H9 (cell line): Measurements from ENCODE around the gene PSMB1. TPM values are rescaled to one million over a fixed set of nuclear protein-coding genes. Genes with fewer than 3 reads are reported as not detected.

Experiments
- DNase-seq: peaks from one replicate; pipeline ENCODE4 v3.0.0-alpha.2; 2017
- H2AFZ ChIP-seq: one replicate; pipeline ENCODE4 v1.6.1; 2013; ENCODE audit warnings: mild to moderate bottlenecking, low read length, control low read depth, moderate library complexity
- H2AK5ac ChIP-seq: 2 replicates; pipeline ENCODE4 v1.6.1; 2013; ENCODE audit warnings: low read length, control low read depth, mixed read lengths; ENCODE audit not compliant: insufficient read length
- H2BK120ac ChIP-seq: one replicate; pipeline ENCODE4 v1.6.1; 2013; ENCODE audit warnings: low read depth, mild to moderate bottlenecking, low read length, control low read depth, inconsistent platforms; ENCODE audit not compliant: poor library complexity, severe bottlenecking
- H2BK12ac ChIP-seq: 2 replicates; pipeline ENCODE4 v1.6.1; 2013; ENCODE audit warnings: low read length, control low read depth, mixed read lengths, low read depth; ENCODE audit not compliant: insufficient read length
- H2BK15ac ChIP-seq: 2 replicates; pipeline ENCODE4 v1.6.1; 2013; ENCODE audit warnings: low read depth, low read length, control low read depth
- H2BK20ac ChIP-seq: one replicate; pipeline ENCODE4 v1.6.1; 2013; ENCODE audit warnings: low read depth, mild to moderate bottlenecking, low read length, control low read depth, inconsistent platforms; ENCODE audit not compliant: poor library complexity, severe bottlenecking
- H2BK5ac ChIP-seq: 2 replicates; pipeline ENCODE4 v1.6.1; 2013; ENCODE audit warnings: low read length, control low read depth, mixed read lengths; ENCODE audit not compliant: insufficient read length
- H3K14ac ChIP-seq: 2 replicates; pipeline ENCODE4 v1.6.1; 2013; ENCODE audit warnings: low read length, control low read depth; ENCODE audit not compliant: insufficient read depth
- H3K18ac ChIP-seq: 2 replicates; pipeline ENCODE4 v1.6.1; 2013; ENCODE audit warnings: low read depth, mild to moderate bottlenecking, mixed read lengths, low read length, control low read depth; ENCODE audit not compliant: insufficient read length
- H3K23ac ChIP-seq: 2 replicates; pipeline ENCODE4 v1.6.1; 2013; ENCODE audit warnings: low read length, control low read depth, mixed read lengths, low read depth; ENCODE audit not compliant: insufficient read length
- H3K23me2 ChIP-seq: 2 replicates; pipeline ENCODE4 v1.6.1; 2013; ENCODE audit warnings: low read depth, mild to moderate bottlenecking, mixed read lengths, low read length, control low read depth; ENCODE audit not compliant: insufficient read length, poor library complexity, severe bottlenecking
- H3K27ac ChIP-seq: 2 replicates; pipeline ENCODE4 v1.5.1; 2013; ENCODE audit warnings: low read length, control low read depth, mixed read lengths, low read depth; ENCODE audit not compliant: insufficient read length
- H3K27me3 ChIP-seq: 2 replicates; pipeline ENCODE4 v1.6.1; 2013; ENCODE audit warnings: low read length, control low read depth, inconsistent platforms; ENCODE audit not compliant: insufficient read depth
- H3K4ac ChIP-seq: 2 replicates; pipeline ENCODE4 v1.6.1; 2013; ENCODE audit warnings: low read depth, mild to moderate bottlenecking, control low read depth, inconsistent platforms, low read length, moderate library complexity
- H3K4me1 ChIP-seq: 2 replicates; pipeline ENCODE4 v1.6.1; 2013; ENCODE audit warnings: low read length, control low read depth, inconsistent platforms; ENCODE audit not compliant: insufficient read depth
- H3K4me2 ChIP-seq: 2 replicates; pipeline ENCODE4 v1.6.1; 2013; ENCODE audit warnings: low read length, control low read depth, mixed read lengths; ENCODE audit not compliant: insufficient read length, insufficient read depth
- H3K56ac ChIP-seq: 2 replicates; pipeline ENCODE4 v1.6.1; 2013; ENCODE audit warnings: low read depth, mild to moderate bottlenecking, mixed read lengths, low read length, control low read depth; ENCODE audit not compliant: insufficient read length
- H3K79me1 ChIP-seq: 2 replicates; pipeline ENCODE4 v1.6.1; 2013; ENCODE audit warnings: low read depth, mild to moderate bottlenecking, moderate library complexity, low read length, control low read depth, inconsistent platforms; ENCODE audit not compliant: insufficient read depth, poor library complexity, severe bottlenecking
- H3K79me2 ChIP-seq: 2 replicates; pipeline ENCODE4 v1.6.1; 2013; ENCODE audit warnings: low read length, control low read depth, inconsistent platforms; ENCODE audit not compliant: insufficient read depth
- H3K9ac ChIP-seq: 2 replicates; pipeline ENCODE4 v1.6.1; 2013; ENCODE audit warnings: low read length, control low read depth, mixed read lengths; ENCODE audit not compliant: insufficient read length; ENCODE audit errors: extremely low read depth
- H3K9me3 ChIP-seq: one replicate; pipeline ENCODE4 v1.6.1; 2013; ENCODE audit warnings: low read depth, low read length, inconsistent platforms; ENCODE audit not compliant: control insufficient read depth
- H3T11ph ChIP-seq: one replicate; pipeline ENCODE4 v1.6.1; 2013; ENCODE audit warnings: mild to moderate bottlenecking, low read length, control low read depth, inconsistent platforms
- H4K20me1 ChIP-seq: one replicate; pipeline ENCODE4 v1.6.1; 2013; ENCODE audit not compliant: control insufficient read depth, insufficient read length, insufficient read depth
- H4K5ac ChIP-seq: 2 replicates; pipeline ENCODE4 v1.6.1; 2013; ENCODE audit warnings: low read depth, mild to moderate bottlenecking, mixed read lengths, low read length, control low read depth; ENCODE audit not compliant: insufficient read length
- H4K8ac ChIP-seq: replicated peaks from 2 replicates; pipeline ENCODE4 v1.6.1; 2013; ENCODE audit warnings: low read length, control low read depth, mixed read lengths, low read depth; ENCODE audit not compliant: insufficient read length
- H4K91ac ChIP-seq: 2 replicates; pipeline ENCODE4 v1.6.1; 2013; ENCODE audit warnings: low read depth, mild to moderate bottlenecking, moderate library complexity, mixed read lengths, low read length, control low read depth; ENCODE audit not compliant: insufficient read length
- H3K27ac Mint-ChIP-seq, 3 experiments: 2 replicates in 2 of 3; 3 replicates in 1 of 3; pipeline ENCODE4 v1.8.0; 2020 to 2021; ENCODE audit warnings: mixed read lengths in 3 of 3, mild to moderate bottlenecking in 1 of 3, moderate library complexity in 1 of 3
- H3K27me3 Mint-ChIP-seq: 2 replicates; pipeline ENCODE4 v1.8.0; 2021; ENCODE audit warnings: low read depth, mild to moderate bottlenecking, moderate library complexity, mixed read lengths
- H3K36me3 Mint-ChIP-seq, 3 experiments: 2 replicates in 2 of 3; 3 replicates in 1 of 3; pipeline ENCODE4 v1.8.0; 2020 to 2021; ENCODE audit warnings: low read depth in 3 of 3, mixed read lengths in 3 of 3; ENCODE audit not compliant: insufficient read depth in 1 of 3
- H3K4me1 Mint-ChIP-seq, 2 experiments: 2 replicates each; pipeline ENCODE4 v1.8.0; 2020; ENCODE audit warnings: mixed read lengths in 2 of 2
- H3K4me3 Mint-ChIP-seq, 2 experiments: 2 replicates in 1 of 2; 3 replicates in 1 of 2; pipeline ENCODE4 v1.8.0; 2020 to 2021; ENCODE audit warnings: mild to moderate bottlenecking in 2 of 2, mixed read lengths in 2 of 2, moderate library complexity in 1 of 2
- H3K9me3 Mint-ChIP-seq, 2 experiments: 2 replicates in 1 of 2; 3 replicates in 1 of 2; pipeline ENCODE4 v1.8.0; 2020; ENCODE audit warnings: mild to moderate bottlenecking in 2 of 2, mixed read lengths in 2 of 2, moderate library complexity in 1 of 2
- WGBS: extraction: QIAGEN DNeasy Blood & Tissue Kit; methylation state at CpG from one replicate; pipeline ENCODE4 v1.1.7; 2013; ENCODE audit warnings: missing lambda C conversion rate, low lambda C conversion rate, mixed read lengths; ENCODE audit not compliant: insufficient read length; ENCODE audit errors: extremely low coverage; 5-methylcytosine and 5-hydroxymethylcytosine counted together
- total RNA-seq: library from RNA; stranded (reverse); gene quantifications from 2 replicates; pipeline ENCODE4 v1.2.1, GENCODE V29; 2021
- TF ChIP-seq, protein P1 (sequence below): fragments of 200-600 bp; sonication (generic); conservative IDR thresholded peaks from 3 replicates; pipeline ENCODE4 v1.8.0; 2021; ENCODE audit warnings: antibody characterized with exemption, mild to moderate bottlenecking

PSMB1 gene
- total RNA-seq, 1 experiment from 2014 or later, result 245 TPM

DNA sequence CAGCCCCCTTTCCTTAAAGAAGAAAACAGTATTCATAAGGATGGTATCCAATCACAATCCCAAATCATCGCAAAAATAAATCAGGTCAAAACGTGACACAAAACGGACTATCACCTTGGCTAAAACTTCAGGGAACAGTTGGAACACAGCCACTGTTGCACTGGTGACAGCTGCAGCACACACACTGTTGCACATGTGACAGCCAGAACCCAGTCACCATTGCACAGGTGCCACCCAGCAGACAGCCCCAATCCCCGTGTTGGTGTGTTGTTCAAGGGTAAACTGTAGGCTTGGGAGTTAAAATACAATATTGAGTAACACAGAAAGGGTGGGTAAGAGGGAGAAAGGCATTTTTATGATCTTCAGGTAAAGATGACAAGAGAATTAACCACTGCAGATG lies 15.8 kb downstream of the PSMB1 start:
- H3K27me3 ChIP-seq, result no peaks in the 10 kb centered on the region
- no peak overlapping the region for H2BK15ac ChIP-seq
- H3K9me3 ChIP-seq, result no peaks in the 10 kb centered on the region
- Mint-ChIP-seq H3K36me3 (peaks cover 32 to 80% (median 74%) of the 10 kb centered on the region in 3 experiments; a peak in 6 of 7 replicates), H3K9me3 (no peaks in the 10 kb centered on the region), H3K27ac (no peak overlapping the region), H3K27me3 (no peaks in the 10 kb centered on the region), H3K4me3 (no peak overlapping the region), H3K4me1 (no peaks in the 10 kb centered on the region)
- H2AK5ac ChIP-seq, result no peak overlapping the region
- no peak overlapping the region for H3K56ac ChIP-seq
- no peak overlapping the region for H3K4ac ChIP-seq
- no peaks in the 10 kb centered on the region for H3K4me1 ChIP-seq
- H4K20me1 ChIP-seq, result no peaks in the 10 kb centered on the region
- no peak overlapping the region for H4K8ac ChIP-seq
- TF ChIP-seq, protein P1, sequence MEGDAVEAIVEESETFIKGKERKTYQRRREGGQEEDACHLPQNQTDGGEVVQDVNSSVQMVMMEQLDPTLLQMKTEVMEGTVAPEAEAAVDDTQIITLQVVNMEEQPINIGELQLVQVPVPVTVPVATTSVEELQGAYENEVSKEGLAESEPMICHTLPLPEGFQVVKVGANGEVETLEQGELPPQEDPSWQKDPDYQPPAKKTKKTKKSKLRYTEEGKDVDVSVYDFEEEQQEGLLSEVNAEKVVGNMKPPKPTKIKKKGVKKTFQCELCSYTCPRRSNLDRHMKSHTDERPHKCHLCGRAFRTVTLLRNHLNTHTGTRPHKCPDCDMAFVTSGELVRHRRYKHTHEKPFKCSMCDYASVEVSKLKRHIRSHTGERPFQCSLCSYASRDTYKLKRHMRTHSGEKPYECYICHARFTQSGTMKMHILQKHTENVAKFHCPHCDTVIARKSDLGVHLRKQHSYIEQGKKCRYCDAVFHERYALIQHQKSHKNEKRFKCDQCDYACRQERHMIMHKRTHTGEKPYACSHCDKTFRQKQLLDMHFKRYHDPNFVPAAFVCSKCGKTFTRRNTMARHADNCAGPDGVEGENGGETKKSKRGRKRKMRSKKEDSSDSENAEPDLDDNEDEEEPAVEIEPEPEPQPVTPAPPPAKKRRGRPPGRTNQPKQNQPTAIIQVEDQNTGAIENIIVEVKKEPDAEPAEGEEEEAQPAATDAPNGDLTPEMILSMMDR, result no peak
- H3T11ph ChIP-seq, result no peak overlapping the region
- H3K18ac ChIP-seq, result no peak overlapping the region
- H2BK5ac ChIP-seq, result no peak overlapping the region
- peaks cover 7% of the 10 kb centered on the region for H3K79me1 ChIP-seq
- no peaks in the 10 kb centered on the region for H3K79me2 ChIP-seq
- no peak overlapping the region for H2BK12ac ChIP-seq
- H2BK120ac ChIP-seq, result no peak overlapping the region
- H2AFZ ChIP-seq, result no peak overlapping the region
- no CpG with 5 or more reads among the region's 4 CpGs for WGBS
- no peak overlapping the region for H3K9ac ChIP-seq
- no peak overlapping the region for H3K23ac ChIP-seq
- no peak overlapping the region for H3K4me2 ChIP-seq
- H3K14ac ChIP-seq, result no peak overlapping the region
- H3K27ac ChIP-seq, result no peak overlapping the region
- no peak for DNase-seq
- H4K91ac ChIP-seq, result no peak overlapping the region
- H4K5ac ChIP-seq, result no peak overlapping the region
- H3K23me2 ChIP-seq, result no peaks in the 10 kb centered on the region
- no peak overlapping the region for H2BK20ac ChIP-seq
